HG03097 (cell line): ENCODE results near the gene GAGE10.
"Not testable (repeated sequence)": the region's sequence is repeated elsewhere in the genome, so short reads cannot be mapped to it uniquely, and the experiment has no call there.

Source experiments
- ATAC-seq: cut with Tn5 transposase; IDR thresholded peaks from one replicate; pipeline ENCODE4 v1.9.1; 2021; ENCODE audit not compliant: unreplicated experiment, low FRiP score

The GAGE10 gene

GRCh38 chrX:49276207-49276606 lies 27.2 kb upstream of the GAGE10 start:
- no peak for ATAC-seq

- ATAC-seq: no peak
Observed at GRCh38 chrX:49276671-49277534, 26.5 kb upstream of the GAGE10 start.

GRCh38 chrX:49277535-49277830 lies 26.0 kb upstream of the GAGE10 start:
- no peak for ATAC-seq

GRCh38 chrX:49278081-49278480 lies 25.4 kb upstream of the GAGE10 start:
- no peak for ATAC-seq

GRCh38 chrX:49282647-49283011 lies 20.8 kb upstream of the GAGE10 start:
- ATAC-seq: no peak

GRCh38 chrX:49284212-49284611 lies 19.2 kb upstream of the GAGE10 start:
- ATAC-seq: no peak

GRCh38 chrX:49286136-49286535 lies 17.3 kb upstream of the GAGE10 start:
- no peak for ATAC-seq

- ATAC-seq: no peak
Observed at GRCh38 chrX:49286581-49286980, 16.9 kb upstream of the GAGE10 start.

- no peak for ATAC-seq
Observed at GRCh38 chrX:49287665-49288064, 15.8 kb upstream of the GAGE10 start.

- ATAC-seq: no peak
Observed at GRCh38 chrX:49290215-49290614, 13.2 kb upstream of the GAGE10 start.

GRCh38 chrX:49291615-49292337 lies 11.7 kb upstream of the GAGE10 start:
- no peak for ATAC-seq

GRCh38 chrX:49292400-49293362 lies 10.8 kb upstream of the GAGE10 start:
- no peak for ATAC-seq

- ATAC-seq: not testable (repeated sequence)
Observed at GRCh38 chrX:49299293-49299692, 4.2 kb upstream of the GAGE10 start.

- ATAC-seq: no peak
Observed at GRCh38 chrX:49300703-49301102, 2.7 kb upstream of the GAGE10 start.

- ATAC-seq: not testable (repeated sequence)
Observed at GRCh38 chrX:49307775-49308174, 4.3 kb downstream of the GAGE10 start.

- ATAC-seq: no peak
Observed at GRCh38 chrX:49308604-49309269, 5.3 kb downstream of the GAGE10 start.

- no peak for ATAC-seq
Observed at GRCh38 chrX:49309401-49309981, 6.0 kb downstream of the GAGE10 start.

- ATAC-seq: no peak
Observed at GRCh38 chrX:49310371-49310770, 6.9 kb downstream of the GAGE10 start.

GRCh38 chrX:49312176-49312575 lies 8.7 kb downstream of the GAGE10 start:
- no peak for ATAC-seq

GRCh38 chrX:49316085-49316484 lies 12.6 kb downstream of the GAGE10 start:
- no peak for ATAC-seq
